DMS153 (cell line): Measurements from ENCODE around the gene PAX1.

ENCODE experiments used
- DNase-seq: peaks from one replicate; lab custom pipeline; 2025; lab: John Stamatoyannopoulos, UW

Gene PAX1

DNA sequence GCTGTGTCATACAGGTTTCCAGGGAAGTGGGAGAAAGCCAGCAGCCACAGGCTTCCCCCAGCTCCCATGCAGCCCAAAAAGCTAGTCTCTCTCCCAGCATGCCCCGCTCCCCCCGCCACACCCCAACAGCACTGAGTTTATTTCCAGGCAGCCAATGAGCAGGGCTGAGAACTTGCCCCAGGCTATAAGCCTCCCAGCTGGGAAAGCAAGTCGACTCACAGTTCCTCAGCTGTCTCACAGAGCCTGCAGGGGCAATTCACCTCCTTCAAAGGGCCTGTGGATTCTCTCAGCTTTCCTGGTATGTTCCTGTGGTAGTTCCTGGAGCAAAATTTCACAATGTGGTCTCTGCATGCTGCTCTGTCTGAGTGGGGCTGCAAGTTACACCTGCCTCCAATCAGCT lies 34.2 kb downstream of the PAX1 start:
- DNase-seq, result no peak

- DNase-seq, result no peak
These were observed 35.8 kb downstream of the PAX1 start for GRCh38 chr20:21741266-21741665.

DNA sequence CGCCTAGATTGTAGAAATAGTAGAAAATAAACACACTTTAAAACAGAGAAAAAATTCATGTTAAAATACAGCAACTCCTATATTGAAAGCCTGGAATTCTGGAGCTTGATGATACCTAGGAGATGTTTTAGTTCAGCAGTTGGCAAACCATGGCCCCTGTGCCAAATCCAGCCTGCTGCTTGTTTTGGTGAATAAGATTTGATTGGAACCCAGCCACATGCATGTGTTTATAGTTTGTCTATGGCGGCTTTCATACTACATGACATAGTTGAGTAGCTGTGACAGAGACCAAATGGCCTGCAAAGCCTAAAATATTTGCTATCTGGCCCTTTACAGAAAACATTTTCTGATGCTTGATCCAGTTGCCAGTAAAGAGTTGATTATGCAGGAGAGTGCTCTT lies 57.2 kb downstream of the PAX1 start:
- DNase-seq, result no peak

- no peak for DNase-seq
These were observed 61.8 kb downstream of the PAX1 start for GRCh38 chr20:21767200-21767738.

DNA sequence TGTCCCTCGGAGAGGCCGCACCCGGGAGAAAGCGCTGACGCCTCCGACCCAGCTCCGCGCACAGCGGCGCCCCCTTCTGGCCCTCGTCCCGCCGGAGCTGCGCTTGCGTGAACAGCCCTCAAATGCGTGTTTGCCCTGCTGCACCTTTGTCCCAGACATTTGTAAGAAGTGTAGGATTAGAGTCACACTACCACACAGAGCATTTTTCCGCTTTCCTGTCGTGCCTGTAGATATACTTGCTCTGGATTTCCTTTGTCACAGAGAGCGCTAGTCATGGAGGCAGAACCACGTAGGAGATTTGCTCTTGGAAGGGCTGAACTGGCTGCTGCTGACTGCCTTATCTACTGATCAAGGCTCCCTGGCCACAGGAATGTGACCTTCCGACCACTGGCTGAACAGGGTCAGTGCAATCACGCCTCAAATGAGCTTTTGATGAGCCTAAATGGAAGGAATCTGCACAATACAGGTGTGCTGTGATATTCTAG lies 62.3 kb downstream of the PAX1 start:
- DNase-seq, result no peak
